ENCODE measurements around the gene THOC1. TPM values are rescaled to one million over a fixed set of nuclear protein-coding genes. Genes with fewer than 3 reads are reported as not detected.

THOC1 gene
- total RNA-seq, 1 experiment from 2014 or later = 74.5 TPM

DNA sequence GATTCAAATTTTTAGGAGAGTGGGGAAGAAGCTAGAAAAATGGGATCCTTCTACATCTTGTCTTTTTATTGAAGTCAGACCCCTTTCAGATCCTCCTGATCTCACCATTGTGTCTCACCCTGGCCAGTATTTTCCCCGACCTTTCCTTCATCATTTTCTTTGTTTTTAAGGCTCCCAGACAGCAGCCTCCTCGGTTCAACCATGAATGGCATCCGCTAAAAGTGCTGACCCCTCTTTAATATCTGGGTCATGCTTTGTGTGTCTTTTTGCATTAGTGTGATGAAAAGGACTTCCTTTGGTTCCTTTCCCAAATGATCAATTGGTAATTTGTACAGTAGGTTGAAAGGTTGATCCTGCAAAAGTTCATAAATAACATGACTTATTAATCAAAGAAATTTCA, 26.7 kb upstream of the THOC1 start:
- Mint-ChIP-seq H3K4me1 (0 out of 4 replicates have a peak, but pooled peaks cover 0 to 2% of the 10 kb centered on the region in 2 experiments), H3K4me3 (no peak overlapping the region), H3K27ac (no peak overlapping the region), H3K36me3 (ENCODE audit: insufficient read depth in 1 of 3, low read depth in 3 of 3) (no peaks in the 10 kb centered on the region), H3K27me3 (ENCODE audit: low read depth) (peaks cover 2% of the 10 kb centered on the region; the same call in 1 of the 2 replicates), H3K9me3 (no peaks in the 10 kb centered on the region; a peak in 1 of 5 replicates)
- Histone ChIP-seq H4K91ac (ENCODE audit: insufficient read length, low read depth, low read length) (no peak overlapping the region), H3T11ph (ENCODE audit: low read length) (no peak overlapping the region), H2AFZ (ENCODE audit: low read length) (no peak overlapping the region), H3K79me1 (ENCODE audit: insufficient read depth, low read depth, low read length, poor library complexity, severe bottlenecking) (no peaks in the 10 kb centered on the region), H2BK20ac (ENCODE audit: low read depth, low read length, poor library complexity, severe bottlenecking) (no peak overlapping the region), H3K18ac (ENCODE audit: insufficient read length, low read depth, low read length) (no peak overlapping the region), H3K27me3 (ENCODE audit: insufficient read depth, low read length) (no peaks in the 10 kb centered on the region), H2AK5ac (ENCODE audit: insufficient read length, low read length) (no peak overlapping the region), H2BK120ac (ENCODE audit: low read depth, low read length, poor library complexity, severe bottlenecking) (no peak overlapping the region), H3K23me2 (ENCODE audit: insufficient read length, low read depth, low read length, poor library complexity, severe bottlenecking) (no peaks in the 10 kb centered on the region), H3K23ac (ENCODE audit: insufficient read length, low read depth, low read length) (no peak overlapping the region), H3K79me2 (ENCODE audit: insufficient read depth, low read length) (no peaks in the 10 kb centered on the region), H2BK5ac (ENCODE audit: insufficient read length, low read length) (no peak overlapping the region), H3K27ac (ENCODE audit: insufficient read length, low read depth, low read length) (no peak overlapping the region), H3K4me1 (ENCODE audit: insufficient read depth, low read length) (no peaks in the 10 kb centered on the region; the same call in 1 of the 2 replicates), H3K9ac (ENCODE audit: extremely low read depth, insufficient read length, low read length) (no peak overlapping the region), H2BK15ac (ENCODE audit: low read depth, low read length) (no peak overlapping the region), H3K9me3 (ENCODE audit: control insufficient read depth, low read depth, low read length) (no peaks in the 10 kb centered on the region), H2BK12ac (ENCODE audit: insufficient read length, low read depth, low read length) (no peak overlapping the region), H3K14ac (ENCODE audit: insufficient read depth, low read length) (no peak overlapping the region), H4K20me1 (ENCODE audit: control insufficient read depth, insufficient read depth, insufficient read length) (no peaks in the 10 kb centered on the region), H4K5ac (ENCODE audit: insufficient read length, low read depth, low read length) (no peak overlapping the region), H4K8ac (replicated peaks; ENCODE audit: insufficient read length, low read depth, low read length) (no peak overlapping the region), H3K4me2 (ENCODE audit: insufficient read depth, insufficient read length, low read length) (no peak overlapping the region), H3K4ac (ENCODE audit: low read depth, low read length) (no peak overlapping the region), H3K56ac (ENCODE audit: insufficient read length, low read depth, low read length) (no peak overlapping the region)
- TF ChIP-seq, protein P1, sequence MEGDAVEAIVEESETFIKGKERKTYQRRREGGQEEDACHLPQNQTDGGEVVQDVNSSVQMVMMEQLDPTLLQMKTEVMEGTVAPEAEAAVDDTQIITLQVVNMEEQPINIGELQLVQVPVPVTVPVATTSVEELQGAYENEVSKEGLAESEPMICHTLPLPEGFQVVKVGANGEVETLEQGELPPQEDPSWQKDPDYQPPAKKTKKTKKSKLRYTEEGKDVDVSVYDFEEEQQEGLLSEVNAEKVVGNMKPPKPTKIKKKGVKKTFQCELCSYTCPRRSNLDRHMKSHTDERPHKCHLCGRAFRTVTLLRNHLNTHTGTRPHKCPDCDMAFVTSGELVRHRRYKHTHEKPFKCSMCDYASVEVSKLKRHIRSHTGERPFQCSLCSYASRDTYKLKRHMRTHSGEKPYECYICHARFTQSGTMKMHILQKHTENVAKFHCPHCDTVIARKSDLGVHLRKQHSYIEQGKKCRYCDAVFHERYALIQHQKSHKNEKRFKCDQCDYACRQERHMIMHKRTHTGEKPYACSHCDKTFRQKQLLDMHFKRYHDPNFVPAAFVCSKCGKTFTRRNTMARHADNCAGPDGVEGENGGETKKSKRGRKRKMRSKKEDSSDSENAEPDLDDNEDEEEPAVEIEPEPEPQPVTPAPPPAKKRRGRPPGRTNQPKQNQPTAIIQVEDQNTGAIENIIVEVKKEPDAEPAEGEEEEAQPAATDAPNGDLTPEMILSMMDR (conservative IDR thresholded peaks at IDR 0.05) = no peak
- no peak for DNase-seq
- WGBS (ENCODE audit: extremely low coverage, insufficient read length, low lambda C conversion rate) = no CpG with 5 or more reads among the region's 3 CpGs

Measured in H9 (cell line).